Nephron (organoid): ENCODE results near the gene AGTRAP.

Experiments used
- H3K27ac Mint-ChIP-seq, 3 experiments: 2 replicates each; pipeline ENCODE4 v1.8.0; 2020; ENCODE audit warnings: mixed read lengths in 3 of 3, mild to moderate bottlenecking in 2 of 3, moderate library complexity in 1 of 3
- H3K27me3 Mint-ChIP-seq: 2 replicates; pipeline ENCODE4 v1.8.0; 2021; ENCODE audit warnings: low read depth, mild to moderate bottlenecking, moderate library complexity, mixed read lengths
- H3K36me3 Mint-ChIP-seq: 2 replicates; pipeline ENCODE4 v1.8.0; 2020; ENCODE audit warnings: low read depth, mixed read lengths
- H3K4me1 Mint-ChIP-seq: 2 replicates; pipeline ENCODE4 v1.8.0; 2020; ENCODE audit warnings: mixed read lengths
- H3K4me3 Mint-ChIP-seq, 3 experiments: 2 replicates each; pipeline ENCODE4 v1.8.0; 2020; ENCODE audit warnings: mild to moderate bottlenecking in 3 of 3, mixed read lengths in 3 of 3, moderate library complexity in 2 of 3
- H3K9me3 Mint-ChIP-seq: 2 replicates; pipeline ENCODE4 v1.8.0; 2020; ENCODE audit warnings: mixed read lengths
- CTCF ChIP-seq, 3 experiments: fragments of 200-600 bp; sonication (generic); IDR thresholded peaks; one replicate each; pipeline ENCODE4 v1.5.0; 2021; ENCODE audit warnings: antibody characterized with exemption in 3 of 3; ENCODE audit not compliant: unreplicated experiment in 3 of 3

Gene AGTRAP

GRCh38 chr1:11767922-11768704, 32.2 kb downstream of the AGTRAP start:
- Mint-ChIP-seq H3K4me1 (peaks cover 10% of the 10 kb centered on the region), H3K9me3 (no peaks in the 10 kb centered on the region), H3K36me3 (no peaks in the 10 kb centered on the region), H3K27me3 (peaks cover 5% of the 10 kb centered on the region), H3K27ac (no peak overlapping the region), H3K4me3 (no peak overlapping the region)
- TF ChIP-seq CTCF (IDR thresholded peaks at IDR 0.05; ENCODE audit: unreplicated experiment in 3 of 3): no peak

- Mint-ChIP-seq H3K36me3 (no peaks in the 10 kb centered on the region), H3K9me3 (no peaks in the 10 kb centered on the region)
Observed at GRCh38 chr1:11768821-11769220, 32.9 kb downstream of the AGTRAP start.

GRCh38 chr1:11769274-11769673, 33.3 kb downstream of the AGTRAP start:
- Mint-ChIP-seq H3K36me3 (no peaks in the 10 kb centered on the region), H3K9me3 (no peaks in the 10 kb centered on the region), H3K27me3 (peaks cover under 1% of the 10 kb centered on the region), H3K4me1 (no peaks in the 10 kb centered on the region), H3K4me3 (no peak overlapping the region), H3K27ac (no peak overlapping the region)
- no peak for TF ChIP-seq CTCF (IDR thresholded peaks at IDR 0.05; ENCODE audit: unreplicated experiment in 3 of 3)

More at GRCh38 chr1:11768821-11769220, 32.9 kb downstream of the AGTRAP start:
- H3K4me3 Mint-ChIP-seq: no peak overlapping the region
- peaks cover 4% of the 10 kb centered on the region for H3K4me1 Mint-ChIP-seq
- H3K27ac Mint-ChIP-seq: no peak overlapping the region
- no peak for TF ChIP-seq CTCF (IDR thresholded peaks at IDR 0.05; ENCODE audit: unreplicated experiment in 3 of 3)
- H3K27me3 Mint-ChIP-seq: peaks cover 5% of the 10 kb centered on the region

- Mint-ChIP-seq H3K9me3 (no peaks in the 10 kb centered on the region), H3K4me1 (no peaks in the 10 kb centered on the region), H3K27me3 (no peaks in the 10 kb centered on the region), H3K27ac (no peak overlapping the region), H3K36me3 (no peaks in the 10 kb centered on the region), H3K4me3 (no peak overlapping the region)
- no peak for TF ChIP-seq CTCF (IDR thresholded peaks at IDR 0.05; ENCODE audit: unreplicated experiment in 3 of 3)
Observed at GRCh38 chr1:11770011-11770410, 34.1 kb downstream of the AGTRAP start.

- H3K27ac Mint-ChIP-seq: no peak overlapping the region
- peaks cover 4% of the 10 kb centered on the region for H3K27me3 Mint-ChIP-seq
- H3K36me3 Mint-ChIP-seq: no peaks in the 10 kb centered on the region
- H3K9me3 Mint-ChIP-seq: no peaks in the 10 kb centered on the region
- H3K4me3 Mint-ChIP-seq: no peak overlapping the region
- no peak for TF ChIP-seq CTCF (IDR thresholded peaks at IDR 0.05; ENCODE audit: unreplicated experiment in 3 of 3)
- no peaks in the 10 kb centered on the region for H3K4me1 Mint-ChIP-seq
Observed at GRCh38 chr1:11771481-11772043, 35.6 kb downstream of the AGTRAP start.

- TF ChIP-seq CTCF (IDR thresholded peaks at IDR 0.05; ENCODE audit: unreplicated experiment in 3 of 3): no peak
- Mint-ChIP-seq H3K36me3 (no peaks in the 10 kb centered on the region), H3K27me3 (peaks cover 8% of the 10 kb centered on the region), H3K4me1 (no peaks in the 10 kb centered on the region), H3K4me3 (no peak overlapping the region), H3K9me3 (no peaks in the 10 kb centered on the region), H3K27ac (no peak overlapping the region)
Observed at GRCh38 chr1:11772458-11772857, 36.5 kb downstream of the AGTRAP start.
